B cell (primary cell): ENCODE data around the gene CLOCK. TPM values are rescaled to one million over a fixed set of nuclear protein-coding genes. Genes with fewer than 3 reads are reported as not detected.

Experiments used
- ATAC-seq: fragments of 200-7000 bp; cut with Tn5 transposase; one replicate; pipeline ENCODE4 v1.10.0; 2021; ENCODE audit warnings: low read depth, mild to moderate bottlenecking, moderate number of reproducible peaks, moderate library complexity
- CTCF ChIA-PET: fragments of 350-600 bp; sonication (Branson Sonifier 250); formaldehyde crosslinking; loops from one replicate; lab custom pipeline; 2021; ENCODE audit warnings: antibody characterized with exemption, inconsistent platforms; lab: Charles Lee
- POLR2A ChIA-PET: fragments of 350-600 bp; sonication (Branson Sonifier 250); formaldehyde crosslinking; loops from one replicate; lab custom pipeline; 2021; ENCODE audit warnings: antibody characterized with exemption; lab: Charles Lee
- DNase-seq: peaks from one replicate; pipeline ENCODE4 v3.0.0; 2013
- H2AFZ ChIP-seq: 2 replicates; pipeline ENCODE4 v1.6.1; 2012; ENCODE audit warnings: mild to moderate bottlenecking, low read depth, low read length; ENCODE audit not compliant: insufficient read depth, poor library complexity, severe bottlenecking
- H3K27ac ChIP-seq, 2 donors: 1 replicate in 1 of 2; 2 replicates in 1 of 2; pipeline ENCODE4 v1.5.1; 2012 to 2013; ENCODE audit warnings: low read length in 2 of 2, mild to moderate bottlenecking in 2 of 2, moderate library complexity in 1 of 2
- H3K27me3 ChIP-seq, 4 experiments: fragments of 200-600 bp in 1 of 4; sonication (generic) in 1 of 4; replicated peaks in 1 of 4; 1 replicate in 2 of 4; 2 replicates in 2 of 4; pipeline versions ENCODE4 v1.6.1 to v1.7.0; 2013 to 2016; ENCODE audit warnings: low read length in 3 of 4, mild to moderate bottlenecking in 2 of 4, mixed read lengths in 1 of 4, moderate library complexity in 1 of 4; ENCODE audit not compliant: insufficient read depth in 4 of 4, control insufficient read depth in 3 of 4; ENCODE audit errors: control extremely low read depth in 1 of 4
- H3K36me3 ChIP-seq, 2 experiments: replicated peaks in 1 of 2; 1 replicate in 1 of 2; 2 replicates in 1 of 2; pipeline versions ENCODE4 v1.6.1 to v1.7.1; 2013; ENCODE audit warnings: low read length in 1 of 2; ENCODE audit not compliant: insufficient read depth in 2 of 2, control insufficient read depth in 1 of 2; ENCODE audit errors: control extremely low read depth in 1 of 2, extremely low read depth in 1 of 2
- H3K4me1 ChIP-seq, 2 donors: fragments of 200-600 bp in 1 of 2; sonication (generic) in 1 of 2; 1 replicate in 1 of 2; 2 replicates in 1 of 2; pipeline versions ENCODE4 v1.5.1 to v1.6.1; 2013 to 2017; ENCODE audit warnings: low read length in 2 of 2; ENCODE audit not compliant: control insufficient read depth in 2 of 2, insufficient read depth in 2 of 2
- H3K4me2 ChIP-seq: replicated peaks from 2 replicates; pipeline ENCODE3; 2012; ENCODE audit warnings: mild to moderate bottlenecking, low read depth, low read length; ENCODE audit not compliant: poor library complexity, severe bottlenecking
- H3K4me3 ChIP-seq, 5 experiments: fragments of 200-600 bp in 1 of 5; sonication (generic) in 1 of 5; 1 replicate in 3 of 5; 2 replicates in 2 of 5; pipeline versions ENCODE4 v1.5.1 to v1.7.0; 2011 to 2016; ENCODE audit warnings: low read length in 4 of 5, mild to moderate bottlenecking in 4 of 5, low read depth in 2 of 5, control low read depth in 1 of 5, moderate library complexity in 1 of 5; ENCODE audit not compliant: insufficient read depth in 1 of 5; ENCODE audit errors: control extremely low read depth in 1 of 5, extremely low read depth in 1 of 5
- H3K79me2 ChIP-seq: fragments of 200-600 bp; sonication (generic); one replicate; pipeline ENCODE4 v1.6.0; 2016; ENCODE audit warnings: low read length; ENCODE audit not compliant: control insufficient read depth, insufficient read depth
- H3K9ac ChIP-seq: fragments of 200-600 bp; sonication (generic); 2 replicates; pipeline ENCODE4 v1.6.1; 2017; ENCODE audit warnings: mild to moderate bottlenecking, low read length, moderate library complexity
- H3K9me3 ChIP-seq, 3 donors: one replicate each; pipeline versions ENCODE4 v1.6.1 to v1.7.1; 2013; ENCODE audit warnings: low read length in 2 of 3; ENCODE audit not compliant: control insufficient read depth in 2 of 3, insufficient read depth in 1 of 3; ENCODE audit errors: control extremely low read depth in 1 of 3
- H4K20me1 ChIP-seq: 2 replicates; pipeline ENCODE4 v1.6.0; 2012; ENCODE audit warnings: mild to moderate bottlenecking, low read length; ENCODE audit not compliant: insufficient read depth, control insufficient read depth, poor library complexity, severe bottlenecking
- H3K27ac Mint-ChIP-seq: one replicate; pipeline ENCODE4 v1.8.0; 2021; ENCODE audit warnings: mixed read lengths
- H3K27me3 Mint-ChIP-seq: one replicate; pipeline ENCODE4 v1.8.0; 2021; ENCODE audit warnings: mixed read lengths
- H3K4me1 Mint-ChIP-seq: one replicate; pipeline ENCODE4 v1.8.0; 2021; ENCODE audit warnings: mixed read lengths
- H3K4me3 Mint-ChIP-seq: one replicate; pipeline ENCODE4 v1.8.0; 2021; ENCODE audit warnings: mixed read lengths
- H3K9me3 Mint-ChIP-seq: one replicate; pipeline ENCODE4 v1.8.0; 2022; ENCODE audit warnings: mixed read lengths; ENCODE audit not compliant: insufficient read depth
- CTCF ChIP-seq: fragments of 200-600 bp; IDR thresholded peaks from one replicate; pipeline ENCODE4 v1.8.0; 2022; ENCODE audit warnings: antibody characterized with exemption, mild to moderate bottlenecking
- EZH2 ChIP-seq: IDR thresholded peaks from 2 replicates; pipeline ENCODE4 v1.6.1; 2012; ENCODE audit warnings: borderline replicate concordance, low read depth, mild to moderate bottlenecking, moderate library complexity, low read length; ENCODE audit not compliant: insufficient read depth, poor library complexity, severe bottlenecking
- WGBS: methylation state at CpG from one replicate; pipeline ENCODE4 v1.1.5; 2013; ENCODE audit warnings: missing lambda C conversion rate; ENCODE audit not compliant: insufficient coverage; 5-methylcytosine and 5-hydroxymethylcytosine counted together
- intact Hi-C: fragments of 100-400 bp; cut with micrococcal nuclease; formaldehyde crosslinking; loops from one replicate; pipeline ENCODE4 v1.10.0; 2022
- polyA plus RNA-seq: library from polyadenylated mRNA; depleted of rRNA; stranded (reverse); fragments of >200 nt; gene quantifications from 2 replicates; pipeline ENCODE4 v1.2.3, GENCODE V29; 2012
- total RNA-seq, 2 donors: library from RNA; stranded (reverse); fragments of 120-200 nt in 1 of 2; gene quantifications; 1 replicate in 1 of 2; 2 replicates in 1 of 2; pipeline versions ENCODE4 v1.2.3 to v1.2.4, GENCODE V29; 2013 to 2022

CLOCK gene
- total and polyA plus RNA-seq, 2 donors (not counting 1 experiment from before 2014, with no cell fraction given), result 2.8 to 14.2 TPM

GRCh38 chr4:55549888-55550287, 3.2 kb upstream of the CLOCK start:
- CTCF ChIA-PET, result interaction anchor here (0.5 to 1.3 kb wide), 3 partner anchors 104 to 204 kb away, joined by 3 to 4 read pairs (median 3); partner anchors contain the start of gene SRD5A3
- H3K4me2 ChIP-seq, result no peak overlapping the region
- H2AFZ ChIP-seq, result no peak overlapping the region
- peaks cover 16% of the 10 kb centered on the region for H3K4me1 Mint-ChIP-seq
- H3K9me3 ChIP-seq, result peaks cover 0 to 3% (median 0%) of the 10 kb centered on the region in 3 donors
- H3K4me1 ChIP-seq, result peaks cover 6 to 9% of the 10 kb centered on the region in 2 donors
- WGBS, result no CpG with 5 or more reads among the region's 2 CpGs
- no peaks in the 10 kb centered on the region for H3K36me3 ChIP-seq
- TF ChIP-seq EZH2 (no peak), CTCF (no peak)
- H4K20me1 ChIP-seq, result no peaks in the 10 kb centered on the region
- POLR2A ChIA-PET, result no interaction called here
- no peak overlapping the region for H3K27ac Mint-ChIP-seq
- H3K27me3 ChIP-seq, result peaks cover 0 to 2% (median 0%) of the 10 kb centered on the region in 4 experiments
- no peak overlapping the region for H3K27ac ChIP-seq
- H3K9ac ChIP-seq, result no peak overlapping the region
- DNase-seq, result no peak
- H3K9me3 Mint-ChIP-seq, result no peaks in the 10 kb centered on the region
- no peak for ATAC-seq
- peaks cover 12% of the 10 kb centered on the region for H3K79me2 ChIP-seq
- H3K4me3 Mint-ChIP-seq, result no peak overlapping the region
- peaks cover 6% of the 10 kb centered on the region for H3K27me3 Mint-ChIP-seq
- H3K4me3 ChIP-seq, result no peak overlapping the region
- intact Hi-C loops, result loop anchor here (5.0 to 10.0 kb wide), 2 partner anchors 915 to 1357 kb away; partner anchors contain the start of genes REST and SRP72

- Histone ChIP-seq H3K27me3 (peaks cover 0 to 2% (median 0%) of the 10 kb centered on the region in 4 experiments), H3K4me1 (peaks cover 6 to 9% of the 10 kb centered on the region in 2 donors), H3K9ac (peak overlapping the region; percentile 85), H3K4me2 (peak overlapping the region; percentile 95), H3K27ac (no peak overlapping the region), H3K79me2 (peaks cover 22% of the 10 kb centered on the region), H2AFZ (peak overlapping the region; percentile 97), H3K4me3 (peak overlapping the region in 2 of 5 experiments; percentile 74 to 84), H3K36me3 (no peaks in the 10 kb centered on the region), H4K20me1 (peaks cover 5% of the 10 kb centered on the region), H3K9me3 (peaks cover 0 to 3% (median 0%) of the 10 kb centered on the region in 3 donors)
- DNase-seq (no peak), ATAC-seq (no peak)
- H3K4me3 Mint-ChIP-seq, result peak overlapping the region; percentile 97
- POLR2A ChIA-PET, result no interaction called here
- WGBS, result 56% methylated on average over 3 of the region's 4 CpGs
- no peaks in the 10 kb centered on the region for H3K9me3 Mint-ChIP-seq
- intact Hi-C loops, result loop anchor here (2.0 to 10.0 kb wide), 3 partner anchors 917 to 1431 kb away; partner anchors contain the start of genes POLR2B, REST and SRP72
- no peak for TF ChIP-seq CTCF
- H3K4me1 Mint-ChIP-seq, result peaks cover 30% of the 10 kb centered on the region
- CTCF ChIA-PET, result no interaction called here
- H3K27me3 Mint-ChIP-seq, result peaks cover 6% of the 10 kb centered on the region
- peak overlapping the region; percentile 93 for H3K27ac Mint-ChIP-seq
Measured at GRCh38 chr4:55547918-55548317, 1.2 kb upstream of the CLOCK start.
